DOHH2 (cell line): Measurements from ENCODE around the gene GTF2A1L.

Experiments used
- CTCF ChIP-seq: fragments of 200-600 bp; sonication (generic); IDR thresholded peaks from one replicate; pipeline ENCODE4 v1.5.1; 2014; ENCODE audit warnings: antibody characterized with exemption, mild to moderate bottlenecking, low read depth, low read length; ENCODE audit not compliant: poor library complexity, severe bottlenecking
- EZH2phosphoT487 ChIP-seq: fragments of 200-600 bp; sonication (generic); IDR thresholded peaks from 2 replicates; pipeline ENCODE4 v1.6.1; 2017; ENCODE audit warnings: borderline replicate concordance, mild to moderate bottlenecking, antibody characterized with exemption, low read length, moderate library complexity, mixed read lengths

DNA sequence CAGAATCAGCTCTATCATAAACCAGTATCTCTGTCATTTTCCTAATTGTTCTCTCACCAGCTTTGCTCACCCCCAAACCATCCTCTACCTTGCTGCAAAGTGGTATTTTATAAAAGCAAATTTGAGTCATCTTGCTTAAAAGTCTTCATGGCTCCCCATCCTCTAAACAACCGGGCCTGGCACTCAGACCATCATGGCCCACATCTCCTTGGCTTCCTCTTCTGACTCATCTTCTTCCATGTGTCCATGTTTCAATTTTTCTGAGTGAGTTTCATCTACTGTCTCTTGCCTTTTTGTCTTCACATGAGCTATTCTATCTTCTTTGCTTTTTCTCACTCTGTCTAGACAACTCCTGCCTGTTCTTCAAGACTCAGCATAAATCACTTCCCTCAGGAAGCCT lies 79.2 kb downstream of the GTF2A1L start:
- TF ChIP-seq CTCF, result no peak
- TF ChIP-seq EZH2phosphoT487, result no peak
